ENCODE data around the gene PKHD1. TPM values are rescaled to one million over a fixed set of nuclear protein-coding genes. Genes with fewer than 3 reads are reported as not detected.

Gene PKHD1
- total and polyA plus RNA-seq, 2 of the 8 experiments (the other 6 are each of a cell fraction or from before 2014, with no cell fraction given), result 0.06 to 0.09 TPM

DNA sequence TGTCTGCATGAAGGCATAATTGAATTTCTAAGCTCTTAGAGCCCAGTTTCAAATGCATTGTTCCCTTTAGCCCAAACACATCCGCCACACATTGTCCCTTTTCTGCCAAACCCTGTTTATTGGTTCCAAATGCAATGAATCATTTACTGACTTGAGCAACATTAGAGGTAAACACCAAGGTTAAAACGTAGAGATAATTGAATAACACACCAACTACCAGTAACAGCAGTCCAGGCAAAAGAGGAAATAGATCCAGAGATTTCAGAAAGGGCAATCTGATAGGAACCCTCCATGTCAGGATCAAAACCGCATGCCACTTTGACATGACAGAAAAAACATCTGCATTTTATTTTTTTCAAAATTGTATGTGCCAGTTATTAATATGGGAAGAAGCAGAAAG is 114.8 kb downstream of the PKHD1 start (continued):
- TF ChIP-seq, protein P1, sequence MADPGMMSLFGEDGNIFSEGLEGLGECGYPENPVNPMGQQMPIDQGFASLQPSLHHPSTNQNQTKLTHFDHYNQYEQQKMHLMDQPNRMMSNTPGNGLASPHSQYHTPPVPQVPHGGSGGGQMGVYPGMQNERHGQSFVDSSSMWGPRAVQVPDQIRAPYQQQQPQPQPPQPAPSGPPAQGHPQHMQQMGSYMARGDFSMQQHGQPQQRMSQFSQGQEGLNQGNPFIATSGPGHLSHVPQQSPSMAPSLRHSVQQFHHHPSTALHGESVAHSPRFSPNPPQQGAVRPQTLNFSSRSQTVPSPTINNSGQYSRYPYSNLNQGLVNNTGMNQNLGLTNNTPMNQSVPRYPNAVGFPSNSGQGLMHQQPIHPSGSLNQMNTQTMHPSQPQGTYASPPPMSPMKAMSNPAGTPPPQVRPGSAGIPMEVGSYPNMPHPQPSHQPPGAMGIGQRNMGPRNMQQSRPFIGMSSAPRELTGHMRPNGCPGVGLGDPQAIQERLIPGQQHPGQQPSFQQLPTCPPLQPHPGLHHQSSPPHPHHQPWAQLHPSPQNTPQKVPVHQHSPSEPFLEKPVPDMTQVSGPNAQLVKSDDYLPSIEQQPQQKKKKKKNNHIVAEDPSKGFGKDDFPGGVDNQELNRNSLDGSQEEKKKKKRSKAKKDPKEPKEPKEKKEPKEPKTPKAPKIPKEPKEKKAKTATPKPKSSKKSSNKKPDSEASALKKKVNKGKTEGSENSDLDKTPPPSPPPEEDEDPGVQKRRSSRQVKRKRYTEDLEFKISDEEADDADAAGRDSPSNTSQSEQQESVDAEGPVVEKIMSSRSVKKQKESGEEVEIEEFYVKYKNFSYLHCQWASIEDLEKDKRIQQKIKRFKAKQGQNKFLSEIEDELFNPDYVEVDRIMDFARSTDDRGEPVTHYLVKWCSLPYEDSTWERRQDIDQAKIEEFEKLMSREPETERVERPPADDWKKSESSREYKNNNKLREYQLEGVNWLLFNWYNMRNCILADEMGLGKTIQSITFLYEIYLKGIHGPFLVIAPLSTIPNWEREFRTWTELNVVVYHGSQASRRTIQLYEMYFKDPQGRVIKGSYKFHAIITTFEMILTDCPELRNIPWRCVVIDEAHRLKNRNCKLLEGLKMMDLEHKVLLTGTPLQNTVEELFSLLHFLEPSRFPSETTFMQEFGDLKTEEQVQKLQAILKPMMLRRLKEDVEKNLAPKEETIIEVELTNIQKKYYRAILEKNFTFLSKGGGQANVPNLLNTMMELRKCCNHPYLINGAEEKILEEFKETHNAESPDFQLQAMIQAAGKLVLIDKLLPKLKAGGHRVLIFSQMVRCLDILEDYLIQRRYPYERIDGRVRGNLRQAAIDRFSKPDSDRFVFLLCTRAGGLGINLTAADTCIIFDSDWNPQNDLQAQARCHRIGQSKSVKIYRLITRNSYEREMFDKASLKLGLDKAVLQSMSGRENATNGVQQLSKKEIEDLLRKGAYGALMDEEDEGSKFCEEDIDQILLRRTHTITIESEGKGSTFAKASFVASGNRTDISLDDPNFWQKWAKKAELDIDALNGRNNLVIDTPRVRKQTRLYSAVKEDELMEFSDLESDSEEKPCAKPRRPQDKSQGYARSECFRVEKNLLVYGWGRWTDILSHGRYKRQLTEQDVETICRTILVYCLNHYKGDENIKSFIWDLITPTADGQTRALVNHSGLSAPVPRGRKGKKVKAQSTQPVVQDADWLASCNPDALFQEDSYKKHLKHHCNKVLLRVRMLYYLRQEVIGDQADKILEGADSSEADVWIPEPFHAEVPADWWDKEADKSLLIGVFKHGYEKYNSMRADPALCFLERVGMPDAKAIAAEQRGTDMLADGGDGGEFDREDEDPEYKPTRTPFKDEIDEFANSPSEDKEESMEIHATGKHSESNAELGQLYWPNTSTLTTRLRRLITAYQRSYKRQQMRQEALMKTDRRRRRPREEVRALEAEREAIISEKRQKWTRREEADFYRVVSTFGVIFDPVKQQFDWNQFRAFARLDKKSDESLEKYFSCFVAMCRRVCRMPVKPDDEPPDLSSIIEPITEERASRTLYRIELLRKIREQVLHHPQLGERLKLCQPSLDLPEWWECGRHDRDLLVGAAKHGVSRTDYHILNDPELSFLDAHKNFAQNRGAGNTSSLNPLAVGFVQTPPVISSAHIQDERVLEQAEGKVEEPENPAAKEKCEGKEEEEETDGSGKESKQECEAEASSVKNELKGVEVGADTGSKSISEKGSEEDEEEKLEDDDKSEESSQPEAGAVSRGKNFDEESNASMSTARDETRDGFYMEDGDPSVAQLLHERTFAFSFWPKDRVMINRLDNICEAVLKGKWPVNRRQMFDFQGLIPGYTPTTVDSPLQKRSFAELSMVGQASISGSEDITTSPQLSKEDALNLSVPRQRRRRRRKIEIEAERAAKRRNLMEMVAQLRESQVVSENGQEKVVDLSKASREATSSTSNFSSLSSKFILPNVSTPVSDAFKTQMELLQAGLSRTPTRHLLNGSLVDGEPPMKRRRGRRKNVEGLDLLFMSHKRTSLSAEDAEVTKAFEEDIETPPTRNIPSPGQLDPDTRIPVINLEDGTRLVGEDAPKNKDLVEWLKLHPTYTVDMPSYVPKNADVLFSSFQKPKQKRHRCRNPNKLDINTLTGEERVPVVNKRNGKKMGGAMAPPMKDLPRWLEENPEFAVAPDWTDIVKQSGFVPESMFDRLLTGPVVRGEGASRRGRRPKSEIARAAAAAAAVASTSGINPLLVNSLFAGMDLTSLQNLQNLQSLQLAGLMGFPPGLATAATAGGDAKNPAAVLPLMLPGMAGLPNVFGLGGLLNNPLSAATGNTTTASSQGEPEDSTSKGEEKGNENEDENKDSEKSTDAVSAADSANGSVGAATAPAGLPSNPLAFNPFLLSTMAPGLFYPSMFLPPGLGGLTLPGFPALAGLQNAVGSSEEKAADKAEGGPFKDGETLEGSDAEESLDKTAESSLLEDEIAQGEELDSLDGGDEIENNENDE (IDR thresholded peaks at IDR 0.05; ENCODE audit: insufficient replicate concordance, low read length), result no peak
- TF ChIP-seq SIRT6 (IDR thresholded peaks at IDR 0.05; ENCODE audit: low read length), result no peak
- TF ChIP-seq TCF12 (IDR thresholded peaks at IDR 0.05; ENCODE audit: low read depth, low read length), result no peak
- TF ChIP-seq EP300 (IDR thresholded peaks at IDR 0.05; ENCODE audit: borderline replicate concordance in 1 of 2, low read depth in 2 of 2, low read length in 2 of 2), result no peak
- no peak for TF ChIP-seq RFX5 (IDR thresholded peaks at IDR 0.05; ENCODE audit: borderline replicate concordance, low read depth, low read length)
- no peak for TF ChIP-seq SRF (IDR thresholded peaks at IDR 0.05; ENCODE audit: low read depth, low read length)
- TF ChIP-seq ZNF274 (IDR thresholded peaks at IDR 0.05; ENCODE audit: borderline replicate concordance, extremely low read depth, low read length), result no peak
- TF ChIP-seq, protein P2, sequence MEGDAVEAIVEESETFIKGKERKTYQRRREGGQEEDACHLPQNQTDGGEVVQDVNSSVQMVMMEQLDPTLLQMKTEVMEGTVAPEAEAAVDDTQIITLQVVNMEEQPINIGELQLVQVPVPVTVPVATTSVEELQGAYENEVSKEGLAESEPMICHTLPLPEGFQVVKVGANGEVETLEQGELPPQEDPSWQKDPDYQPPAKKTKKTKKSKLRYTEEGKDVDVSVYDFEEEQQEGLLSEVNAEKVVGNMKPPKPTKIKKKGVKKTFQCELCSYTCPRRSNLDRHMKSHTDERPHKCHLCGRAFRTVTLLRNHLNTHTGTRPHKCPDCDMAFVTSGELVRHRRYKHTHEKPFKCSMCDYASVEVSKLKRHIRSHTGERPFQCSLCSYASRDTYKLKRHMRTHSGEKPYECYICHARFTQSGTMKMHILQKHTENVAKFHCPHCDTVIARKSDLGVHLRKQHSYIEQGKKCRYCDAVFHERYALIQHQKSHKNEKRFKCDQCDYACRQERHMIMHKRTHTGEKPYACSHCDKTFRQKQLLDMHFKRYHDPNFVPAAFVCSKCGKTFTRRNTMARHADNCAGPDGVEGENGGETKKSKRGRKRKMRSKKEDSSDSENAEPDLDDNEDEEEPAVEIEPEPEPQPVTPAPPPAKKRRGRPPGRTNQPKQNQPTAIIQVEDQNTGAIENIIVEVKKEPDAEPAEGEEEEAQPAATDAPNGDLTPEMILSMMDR (IDR thresholded peaks at IDR 0.05; ENCODE audit: control extremely low read depth in 1 of 3, insufficient read depth in 1 of 3, low read depth in 1 of 3, low read length in 3 of 3), result no peak
- TF ChIP-seq YY1 (IDR thresholded peaks at IDR 0.05; ENCODE audit: low read depth, low read length), result no peak
- no peak for TF ChIP-seq HDAC6 (IDR thresholded peaks at IDR 0.05; ENCODE audit: low read depth, low read length)

Data from H1 (cell line).